SK-N-SH (cell line): ENCODE data around the gene PGLYRP4.

Experiments
- CTCF ChIP-seq: fragments of 200-600 bp; sonication (generic); IDR thresholded peaks from 2 replicates; pipeline ENCODE4 v1.6.1; 2017; ENCODE audit warnings: antibody characterized with exemption, mild to moderate bottlenecking, moderate library complexity
- EZH2phosphoT487 ChIP-seq: fragments of 200-600 bp; sonication (generic); IDR thresholded peaks from 2 replicates; pipeline ENCODE4 v1.6.1; 2017; ENCODE audit warnings: low read depth, mixed run types, mild to moderate bottlenecking, antibody characterized with exemption, moderate library complexity, borderline replicate concordance
- MAX ChIP-seq: IDR thresholded peaks from 2 replicates; pipeline ENCODE4 v1.4.0; 2012; ENCODE audit warnings: low read depth
- RAD21 ChIP-seq: IDR thresholded peaks from 2 replicates; pipeline ENCODE4 v1.6.1; 2012; ENCODE audit warnings: mild to moderate bottlenecking, low read length
- TAF1 ChIP-seq: IDR thresholded peaks from 2 replicates; pipeline ENCODE4 v1.6.1; 2012; ENCODE audit warnings: low read depth, mild to moderate bottlenecking, low read length, moderate library complexity, borderline replicate concordance
- USF2 ChIP-seq: fragments of 150-350 bp; IDR thresholded peaks from 2 replicates; pipeline ENCODE4 v1.6.1; 2017; ENCODE audit warnings: antibody characterized with exemption, low read length, low read depth, borderline replicate concordance
- ZBTB33 ChIP-seq: IDR thresholded peaks from 2 replicates; pipeline ENCODE4 v1.4.0; 2012; ENCODE audit warnings: low read depth, borderline replicate concordance

GRCh38 chr1:153357076-153357852, 8.6 kb upstream of the PGLYRP4 start:
- TF ChIP-seq MAX (no peak), USF2 (no peak), CTCF (no peak), EZH2phosphoT487 (no peak), ZBTB33 (no peak), RAD21 (no peak), TAF1 (no peak)
